Measurements from ENCODE around the gene GTPBP4.
"Not testable (repeated sequence)": the region's sequence is repeated elsewhere in the genome, so short reads cannot be mapped to it uniquely, and the experiment has no call there.

GTPBP4 gene

DNA sequence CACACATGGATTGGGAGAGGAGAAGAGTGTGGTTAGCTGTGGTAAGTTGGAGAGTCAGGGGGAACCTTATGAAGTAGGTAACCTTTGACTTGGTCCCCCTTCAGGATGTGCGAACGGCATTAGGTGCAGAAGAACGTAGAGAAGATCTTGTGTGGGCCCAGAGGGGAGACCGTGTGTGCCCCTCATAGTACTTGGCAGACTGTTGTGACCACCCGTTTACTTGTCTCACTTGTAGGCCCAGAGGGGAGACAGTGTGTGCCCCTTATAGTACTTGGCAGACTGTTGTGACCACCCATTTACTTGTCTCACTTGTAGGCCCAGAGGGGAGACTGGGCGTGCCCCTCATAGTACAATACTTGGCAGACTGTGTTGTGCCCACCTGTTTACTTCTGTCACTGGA is 2.6 kb downstream of the GTPBP4 start:
- DNase-seq: no peak

DNA sequence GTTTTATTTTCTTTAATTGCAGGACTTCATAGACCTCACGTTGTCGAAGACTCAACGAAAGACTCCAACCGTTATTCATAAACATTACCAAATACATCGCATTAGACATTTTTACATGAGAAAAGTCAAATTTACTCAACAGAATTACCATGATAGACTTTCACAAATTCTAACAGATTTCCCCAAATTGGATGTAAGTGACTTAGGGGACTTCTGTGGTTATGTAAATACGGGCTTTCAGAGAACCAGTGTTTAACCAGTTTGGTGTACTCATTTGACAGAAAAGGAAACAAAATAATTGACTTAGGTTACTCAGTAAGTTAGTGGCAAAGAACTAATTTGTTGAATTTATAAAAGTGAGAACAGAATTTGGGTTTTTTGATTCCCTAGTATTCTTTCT is 4.2 kb downstream of the GTPBP4 start:
- no peak for DNase-seq

DNA sequence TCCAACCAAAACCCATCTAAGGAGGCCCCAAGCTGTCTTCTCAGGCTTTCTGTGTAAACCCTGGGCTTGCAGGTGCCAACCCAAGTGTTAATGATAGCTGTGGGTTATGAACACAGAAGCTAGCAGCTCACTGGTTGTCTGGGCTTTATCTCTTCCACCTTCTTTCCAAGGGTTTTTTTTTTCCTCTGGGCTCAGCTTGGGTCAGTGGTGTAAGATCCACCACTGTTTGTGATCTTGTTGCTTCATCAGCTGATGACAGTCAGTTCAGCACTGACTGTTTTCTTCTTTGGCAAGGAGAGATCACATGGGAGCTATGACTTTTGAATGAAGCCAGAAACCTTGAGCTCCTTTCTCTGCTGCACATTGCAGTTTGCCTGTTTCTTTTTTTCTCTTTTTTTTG is 4.6 kb downstream of the GTPBP4 start:
- peak; percentile 47 to 71 for DNase-seq

DNA sequence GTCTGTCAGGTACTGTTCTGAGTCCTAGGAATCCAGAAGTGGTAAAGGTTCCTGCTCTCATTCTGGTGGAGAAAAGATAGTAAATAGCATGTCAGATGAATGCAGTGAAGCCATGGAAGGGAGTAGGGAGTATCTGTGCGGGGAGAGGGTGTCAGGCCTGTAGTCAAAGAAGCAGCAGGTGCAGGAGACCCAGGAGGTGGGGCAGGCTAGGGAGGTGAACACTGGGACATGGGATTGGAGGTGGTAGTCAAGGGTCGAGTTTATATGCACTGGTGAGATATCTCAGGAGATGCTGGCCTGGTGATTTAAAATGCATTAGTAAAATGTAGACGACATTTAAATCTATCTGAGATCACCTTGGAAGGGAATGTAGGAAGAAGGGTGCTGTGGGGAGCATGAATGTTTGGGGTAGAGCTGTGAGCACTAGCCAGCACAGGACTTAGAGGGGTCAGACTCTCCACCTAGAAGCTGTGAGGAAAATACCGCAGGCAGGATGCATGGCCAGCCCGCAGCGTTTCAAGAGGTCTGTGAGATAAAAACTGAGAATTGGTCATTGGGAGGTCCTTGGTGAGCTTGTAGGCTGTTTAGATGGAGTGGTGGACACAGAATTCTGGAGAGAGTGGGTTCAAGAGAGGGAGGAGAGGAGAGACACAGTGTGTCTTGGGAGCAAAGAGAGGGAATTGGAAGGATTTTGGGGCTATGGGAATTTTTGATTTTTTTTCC is 6.8 kb downstream of the GTPBP4 start:
- DNase-seq: no peak

DNA sequence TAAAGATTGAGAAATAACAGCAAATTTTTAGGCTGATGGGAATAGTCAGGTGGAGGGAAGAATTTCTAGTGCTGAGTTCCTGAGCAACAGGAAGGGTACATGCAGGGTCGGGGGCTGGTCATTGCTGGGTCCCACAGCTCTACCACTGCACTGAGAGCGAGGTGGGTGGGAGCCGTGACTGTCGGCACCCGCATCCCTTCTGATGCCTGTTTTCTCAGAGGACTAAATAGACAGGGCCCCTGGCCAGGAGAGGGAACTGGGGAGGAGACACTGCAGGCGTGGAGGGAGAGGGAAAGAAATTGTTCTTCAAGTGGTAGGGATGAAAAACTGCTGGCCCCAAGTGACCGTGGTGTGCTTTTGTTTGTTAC is 7.3 kb downstream of the GTPBP4 start:
- DNase-seq: no peak

DNA sequence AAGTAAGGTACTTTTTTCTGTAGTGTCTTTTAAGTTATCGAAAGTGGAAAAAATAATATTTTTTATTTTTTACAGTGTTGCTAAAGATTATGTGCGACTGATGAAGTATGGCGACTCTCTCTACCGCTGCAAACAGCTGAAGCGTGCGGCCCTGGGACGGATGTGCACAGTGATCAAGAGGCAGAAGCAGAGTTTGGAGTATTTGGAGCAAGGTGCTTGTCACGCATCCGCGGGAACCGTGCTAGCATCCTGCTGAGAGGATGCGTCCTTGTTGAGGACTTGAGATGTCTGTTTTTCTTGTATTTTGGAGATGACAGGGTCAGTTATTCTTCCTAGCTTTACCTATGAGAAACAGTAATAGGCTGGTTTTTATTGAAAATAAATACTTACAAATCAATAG is 7.8 kb downstream of the GTPBP4 start:
- no peak for DNase-seq

DNA sequence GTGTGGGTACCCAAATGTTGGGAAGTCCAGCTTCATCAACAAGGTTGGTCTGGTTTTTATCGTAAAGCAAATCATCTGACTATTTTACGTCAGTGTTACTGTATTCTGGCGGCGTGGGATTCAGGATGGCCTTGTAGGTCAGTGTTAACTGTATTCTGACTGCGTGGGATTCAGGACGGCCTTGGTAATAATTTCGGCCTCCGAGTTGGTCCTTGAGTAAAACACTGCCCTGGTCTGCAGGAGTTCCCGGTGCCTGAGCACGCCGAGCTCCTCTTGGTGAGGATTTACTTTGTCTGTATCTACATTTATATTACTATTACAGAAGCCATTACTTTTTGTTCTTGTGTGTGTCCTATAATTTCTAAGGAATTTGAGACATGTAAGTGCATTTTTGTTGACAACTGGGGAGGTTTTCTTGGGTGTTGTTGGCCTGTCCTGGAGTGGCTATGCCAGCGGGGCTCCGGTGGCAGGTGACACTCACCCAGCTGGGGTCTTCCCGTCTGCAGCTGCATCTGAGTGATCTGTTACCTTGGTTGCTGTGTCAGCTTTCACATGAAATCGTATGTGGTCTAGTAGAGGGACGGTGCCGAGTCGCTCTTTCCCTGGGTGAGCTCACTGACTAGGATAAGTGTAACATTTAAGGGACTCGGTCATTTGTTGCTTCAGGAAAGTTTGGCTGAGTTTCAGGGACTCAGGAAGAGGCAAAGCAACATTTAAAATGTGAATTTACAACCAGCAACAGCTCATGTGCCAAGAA is 9.2 kb downstream of the GTPBP4 start:
- DNase-seq: no peak

DNA sequence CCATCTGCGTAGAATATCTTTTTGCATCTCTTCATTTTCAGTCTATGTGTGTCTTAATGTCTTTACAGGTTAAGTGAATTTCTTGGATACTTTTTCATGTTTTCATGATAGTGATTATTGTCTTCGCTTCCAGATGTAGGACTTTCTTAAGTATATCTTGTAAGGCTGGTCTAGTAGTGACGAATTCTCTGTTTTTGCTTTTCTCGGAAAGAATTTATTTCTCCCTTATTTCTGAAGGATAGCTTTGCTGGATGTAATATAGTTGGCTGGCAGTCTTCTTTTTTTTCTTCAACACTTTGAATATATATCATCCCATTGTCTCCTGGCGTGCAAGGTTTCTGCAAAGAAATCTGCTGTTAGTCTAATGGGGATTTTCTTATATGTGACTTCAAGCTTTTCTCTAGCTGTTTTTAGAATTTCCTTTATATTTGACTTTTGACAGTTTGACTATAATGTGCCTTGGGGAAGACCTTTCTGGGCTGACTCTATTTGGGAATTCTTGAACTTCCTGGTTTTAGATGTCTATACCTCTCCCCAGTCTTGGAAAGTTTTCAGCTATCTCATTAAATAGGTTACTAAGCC is 14.3 kb downstream of the GTPBP4 start:
- DNase-seq: no peak

DNA sequence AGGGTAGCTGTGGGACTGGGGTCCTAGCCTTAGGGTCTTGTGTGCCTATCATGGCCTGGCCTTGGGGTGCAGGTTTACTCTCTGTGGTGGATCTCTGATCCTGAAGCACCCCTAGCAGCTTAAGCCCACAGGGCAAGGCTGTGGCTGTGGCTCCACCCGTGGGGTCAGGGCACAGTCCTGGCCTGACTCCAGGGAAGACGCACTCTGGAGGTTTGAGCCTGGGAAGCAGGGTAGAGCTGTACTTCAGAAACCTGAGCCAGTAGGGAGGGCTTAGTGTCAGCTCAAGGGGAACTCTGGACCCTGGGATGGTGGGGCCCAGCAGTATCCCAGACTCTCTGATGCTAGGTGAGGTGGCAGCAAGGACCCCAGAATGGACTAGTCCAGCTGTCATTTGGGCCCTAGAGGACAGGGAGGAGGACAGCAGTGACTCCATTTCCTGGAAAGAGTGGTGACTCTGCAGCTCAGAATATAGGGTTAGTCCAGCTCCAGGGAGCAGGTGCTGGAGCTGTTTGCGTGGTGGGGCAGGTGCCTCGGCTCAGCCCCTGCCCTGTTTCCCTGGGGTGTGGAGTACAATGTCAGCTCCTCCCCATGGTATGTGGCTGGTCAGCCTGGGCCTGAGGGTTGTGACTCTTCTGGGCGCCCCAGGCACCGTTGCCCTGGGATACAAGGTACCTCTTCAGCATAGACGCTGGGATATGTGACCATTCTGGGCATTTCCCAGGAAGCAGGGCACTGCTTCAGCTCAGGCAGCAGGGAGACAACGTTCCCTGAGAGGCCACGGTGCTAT is 15.8 kb downstream of the GTPBP4 start:
- DNase-seq: no peak

DNA sequence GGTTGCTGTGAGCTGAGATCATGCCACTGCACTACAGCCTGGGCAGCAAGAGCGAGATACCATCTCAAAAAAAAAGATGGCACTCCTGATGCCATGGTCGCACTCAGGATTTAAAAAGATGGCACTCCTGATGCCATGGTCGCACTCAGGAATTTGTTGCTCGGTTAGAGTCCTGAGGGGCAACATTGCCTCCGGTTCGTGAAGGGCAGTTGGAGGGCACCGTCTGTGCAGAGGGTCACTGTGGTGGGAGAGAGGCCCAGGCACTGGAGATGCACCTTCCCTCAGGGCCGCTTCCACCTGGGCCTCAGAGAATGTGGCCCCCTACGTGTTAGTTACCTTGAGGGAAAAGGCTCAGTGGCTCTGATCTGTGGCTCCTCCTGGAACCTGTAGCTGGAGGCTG is 18.3 kb downstream of the GTPBP4 start:
- DNase-seq: no peak

DNA sequence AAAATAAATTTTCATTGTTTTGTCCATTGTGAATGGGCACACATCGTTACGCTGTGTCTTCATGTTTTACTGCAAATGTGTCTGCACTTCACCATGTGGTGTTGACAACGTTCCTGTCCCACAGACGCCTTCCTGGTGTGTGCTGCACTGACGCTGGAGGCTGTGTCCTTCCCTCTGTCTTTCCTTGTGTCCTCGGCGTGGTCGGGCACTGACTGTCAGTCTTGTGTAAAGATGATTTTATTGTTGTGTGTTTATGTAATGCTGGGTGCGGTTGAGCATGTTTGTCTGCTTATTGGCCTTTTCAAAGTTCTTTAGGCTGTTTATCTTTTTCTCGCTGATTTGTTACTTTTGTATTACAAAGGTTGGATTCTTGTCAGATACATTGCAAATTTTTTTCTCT is 19.3 kb downstream of the GTPBP4 start:
- DNase-seq: no peak

DNA sequence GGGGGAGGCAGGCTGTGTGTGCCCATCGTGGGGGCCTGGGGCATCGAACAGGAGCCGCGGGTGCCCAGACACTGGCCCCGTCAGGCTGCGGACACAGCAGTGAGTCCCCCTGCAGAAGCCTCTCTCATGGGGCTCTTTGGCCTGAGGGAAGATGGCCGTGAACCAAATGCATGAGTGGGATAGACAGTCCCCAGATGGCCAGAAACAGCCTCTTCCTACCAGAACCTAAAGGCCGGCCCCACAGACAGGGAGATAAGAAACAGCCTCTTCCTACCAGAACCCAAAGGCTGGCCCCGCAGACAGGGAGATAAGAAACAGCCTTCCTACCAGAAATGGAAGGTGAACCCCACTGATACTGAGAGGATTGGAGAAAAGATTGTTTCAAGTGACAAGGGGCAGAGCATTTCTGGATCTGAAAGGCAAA is 20.8 kb downstream of the GTPBP4 start:
- no peak for DNase-seq

DNA sequence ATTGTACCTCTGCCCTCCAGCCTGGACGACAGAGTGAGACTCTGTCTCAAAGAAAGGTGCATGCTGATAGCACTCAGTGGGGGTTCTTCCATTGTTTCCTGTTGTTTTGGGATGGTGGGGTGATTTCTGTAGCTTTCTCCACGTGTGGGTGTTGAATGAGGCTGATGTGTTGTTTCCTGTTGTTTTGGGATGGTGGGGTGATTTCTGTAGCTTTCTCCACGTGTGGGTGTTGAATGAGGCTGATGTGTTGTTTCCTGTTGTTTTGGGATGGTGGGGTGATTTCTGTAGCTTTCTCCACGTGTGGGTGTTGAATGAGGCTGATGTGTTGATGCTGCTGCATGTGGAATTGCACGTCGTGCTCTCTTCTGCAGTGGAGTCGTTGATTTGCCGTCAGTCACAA is 21.7 kb downstream of the GTPBP4 start:
- DNase-seq: not testable (repeated sequence)

DNA sequence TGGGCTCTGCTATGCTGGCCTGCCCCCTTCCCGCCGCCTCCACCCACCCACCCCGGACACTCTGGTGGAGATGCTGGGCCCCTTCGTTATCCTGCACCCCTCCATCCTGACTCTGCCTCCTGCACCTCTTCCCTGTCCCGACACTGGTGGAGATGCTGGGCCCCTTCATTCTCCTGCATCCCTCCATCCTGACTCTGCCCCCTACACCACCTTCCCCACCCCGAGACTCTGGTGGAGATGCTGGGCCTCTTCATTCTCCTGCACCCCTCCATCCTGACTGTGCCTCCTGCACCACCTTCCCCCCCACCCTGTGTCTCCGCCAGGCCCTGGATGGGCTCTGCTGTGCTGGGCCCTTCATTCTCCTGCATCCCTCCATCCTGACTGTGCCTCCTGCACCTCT is 22.5 kb downstream of the GTPBP4 start:
- DNase-seq: no peak

DNA sequence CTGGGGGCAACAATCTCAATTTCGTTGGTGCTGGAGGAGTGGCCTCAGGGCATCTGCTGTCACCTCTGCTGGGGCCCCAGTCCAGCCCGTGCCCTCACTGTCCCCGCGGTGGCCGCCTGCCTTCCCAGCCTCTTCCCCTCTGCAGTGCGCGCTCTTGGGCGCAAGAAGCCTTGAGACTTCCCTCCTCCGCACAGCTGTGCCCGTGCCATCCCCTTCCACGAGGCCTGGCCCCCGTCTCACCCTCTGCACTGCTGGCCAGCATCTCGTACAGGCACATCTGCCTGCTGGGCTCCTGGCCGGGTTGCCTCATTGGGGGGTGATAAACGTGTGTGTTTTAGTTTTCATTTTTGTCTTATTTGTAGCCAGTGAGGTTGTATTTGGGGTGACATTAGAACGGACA is 23.5 kb downstream of the GTPBP4 start:
- no peak for DNase-seq

DNA sequence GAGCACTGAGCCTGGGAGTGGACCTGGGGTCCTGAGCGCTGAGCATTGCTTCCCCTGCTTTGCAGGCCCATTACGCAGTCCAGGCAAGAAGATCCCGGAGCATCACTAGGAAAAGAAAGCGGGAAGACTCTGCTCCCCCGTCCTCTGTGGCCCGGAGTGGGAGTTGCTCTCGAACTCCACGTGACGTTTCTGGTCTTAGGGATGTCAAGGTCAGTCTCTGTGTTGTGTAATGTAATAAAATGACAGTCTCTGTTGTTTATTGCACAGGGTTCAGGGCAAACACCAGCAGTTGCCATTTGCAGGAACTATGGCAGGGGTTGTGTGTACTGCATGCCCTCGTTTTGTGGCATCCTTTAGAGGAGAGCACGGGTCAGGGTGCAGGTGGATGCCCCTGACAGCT is 27.5 kb downstream of the GTPBP4 start:
- no peak for DNase-seq

DNA sequence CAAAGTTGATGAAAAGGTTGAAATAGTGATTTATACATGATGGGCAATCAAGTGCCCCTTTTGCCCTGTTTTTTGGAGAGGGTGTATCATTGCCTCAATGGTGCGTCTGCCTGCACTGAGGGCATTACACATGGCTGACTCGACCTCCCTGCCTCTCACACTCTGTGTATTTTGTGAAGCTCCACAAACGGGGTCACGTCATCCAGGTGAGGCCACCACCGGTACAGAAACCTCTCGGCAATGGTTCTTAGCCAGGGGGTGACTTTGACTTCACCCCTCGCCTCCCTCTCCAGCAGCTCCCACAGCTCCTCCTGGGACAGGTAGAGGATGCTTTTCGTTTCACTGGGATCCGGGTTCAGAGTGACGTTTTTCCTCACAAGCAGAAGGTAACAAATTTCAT is 31.1 kb downstream of the GTPBP4 start:
- no peak for DNase-seq

DNA sequence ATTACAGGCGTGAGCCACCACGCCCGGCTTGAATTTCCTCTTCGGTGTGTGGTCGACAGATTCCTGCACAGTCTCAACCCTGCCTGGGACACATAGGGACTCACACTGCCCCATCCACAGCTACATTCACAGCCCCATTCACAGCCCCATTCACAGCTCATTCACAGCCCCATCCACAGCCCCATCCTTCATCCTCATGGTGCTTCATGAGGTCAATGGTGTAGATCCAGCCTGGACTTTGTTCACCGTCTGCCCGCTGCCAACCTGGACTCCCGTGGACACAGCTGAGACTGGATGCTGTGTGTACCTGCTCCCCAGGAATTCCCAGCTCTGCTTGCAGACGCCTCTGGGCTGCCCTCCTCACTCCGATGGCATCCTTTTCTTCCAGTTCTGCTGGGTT is 32.2 kb downstream of the GTPBP4 start:
- no peak for DNase-seq

DNA sequence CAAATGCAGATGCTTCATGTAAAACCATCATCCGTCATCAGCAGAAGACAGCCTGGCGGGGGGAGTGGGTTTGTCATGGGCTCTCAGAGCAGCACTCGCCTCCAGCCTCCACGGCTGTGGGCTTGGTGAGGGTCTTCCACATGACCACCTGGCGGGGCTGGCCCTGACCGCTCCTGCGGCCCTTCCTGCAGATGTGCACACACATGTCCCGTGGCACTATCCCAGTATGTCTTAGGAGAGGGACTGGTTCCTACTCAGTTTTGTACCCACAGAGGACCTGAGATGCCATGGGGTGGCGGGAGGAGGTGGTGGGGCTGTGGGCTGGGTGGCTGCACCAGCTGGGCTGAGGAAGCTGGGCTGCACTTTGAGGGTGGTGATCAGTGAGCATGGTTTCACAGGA is 32.7 kb downstream of the GTPBP4 start:
- DNase-seq: no peak

DNA sequence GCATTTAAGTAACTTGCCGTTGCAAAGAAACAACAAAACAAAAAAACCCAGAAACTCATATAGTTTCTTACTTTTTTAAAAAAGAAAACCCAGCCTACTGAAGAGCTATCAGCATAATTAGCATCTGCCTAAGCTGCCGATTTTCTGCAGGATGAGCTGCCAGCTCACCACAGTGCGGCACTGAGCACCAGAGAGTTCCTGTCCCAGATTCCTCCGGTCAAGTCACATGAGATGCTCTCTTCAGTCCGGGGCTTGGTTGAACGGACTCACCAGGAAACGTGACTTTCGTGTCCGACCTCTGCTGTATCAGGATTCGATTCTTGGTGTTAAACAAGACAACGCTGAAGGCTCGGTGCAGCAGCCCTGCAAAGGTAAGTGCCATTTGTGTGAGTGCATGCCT is 34.2 kb downstream of the GTPBP4 start:
- no peak for DNase-seq

DNA sequence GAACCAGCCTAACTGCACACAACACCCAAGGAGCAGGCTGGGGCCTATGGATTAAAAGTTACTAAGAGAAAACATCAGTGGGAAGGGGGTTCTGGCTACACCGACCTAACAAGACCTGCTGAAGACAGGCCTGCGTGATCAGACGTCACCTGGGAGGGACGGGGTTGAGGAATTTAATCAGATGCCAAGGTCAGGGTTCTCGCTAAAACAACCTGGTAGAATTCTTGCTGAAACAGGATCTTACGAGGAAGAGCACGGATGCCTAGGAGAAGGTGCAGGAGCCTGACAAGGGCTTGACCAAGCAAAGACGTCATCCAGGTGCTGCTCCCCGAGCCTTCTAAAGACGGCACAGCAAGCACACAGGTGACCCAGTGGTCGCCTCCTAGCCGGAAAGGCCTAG is 35.9 kb downstream of the GTPBP4 start:
- DNase-seq: no peak

DNA sequence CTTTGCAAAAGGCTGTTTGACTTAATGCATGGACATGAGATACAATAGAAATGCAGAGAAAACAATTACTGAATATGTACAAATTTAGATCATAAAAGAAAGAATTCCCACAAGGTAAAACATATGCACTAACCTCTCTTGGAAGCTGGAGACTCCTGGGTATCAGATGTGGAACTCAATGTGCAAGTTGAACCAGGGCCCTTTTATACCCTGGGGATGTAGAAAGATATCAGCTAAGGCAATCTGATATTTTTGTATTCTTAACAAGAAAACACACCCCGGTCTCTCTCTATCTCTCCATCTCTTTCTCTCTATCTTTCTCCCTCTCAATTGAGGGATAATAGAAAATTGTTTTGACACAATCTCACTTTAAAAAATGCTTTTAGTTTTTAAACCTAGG is 37.4 kb downstream of the GTPBP4 start, which contains the start of gene IDI2:
IDI2 (minus strand) TSS at position 177 of the 400 bp plus-strand sequence. CDS start 1,136 bp downstream, outside the sequence.
- no peak for DNase-seq

DNA sequence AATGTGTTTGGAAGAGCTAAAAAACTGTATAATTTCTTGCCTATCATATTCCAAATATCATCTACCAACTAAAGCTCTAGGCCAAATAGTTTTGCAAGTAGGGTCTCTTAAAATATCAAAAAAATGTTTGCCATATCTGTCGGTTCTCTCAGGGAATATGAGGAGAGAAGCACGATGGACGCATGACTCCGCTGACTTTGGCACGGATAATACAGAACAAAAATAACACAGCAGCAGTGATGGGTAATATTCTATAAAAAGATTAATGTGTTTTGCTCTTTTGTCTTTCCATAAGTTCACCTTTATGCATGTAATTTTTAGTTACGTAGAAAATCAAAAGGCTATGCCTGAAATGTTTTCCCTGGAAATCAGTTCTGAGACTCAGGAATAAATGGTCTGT is 38.3 kb downstream of the GTPBP4 start:
- no peak for DNase-seq

Data from inflammatory macrophage (primary cell).